Peyer's patch (tissue), 4 donors: Measurements from ENCODE around the gene GPRIN3.

ENCODE experiments used
- POLR2A ChIP-seq, 2 donors: fragments of 450-650 bp; IDR thresholded peaks; one replicate each; pipeline ENCODE4 v1.5.1; 2017; ENCODE audit warnings: antibody characterized with exemption in 2 of 2, mild to moderate bottlenecking in 2 of 2, moderate library complexity in 2 of 2
- TF ChIP-seq, protein P1 (sequence below), 6 experiments: fragments of 450-650 bp in 4 of 6; fragments of 200-600 bp in 2 of 6; sonication (generic) in 1 of 6; IDR thresholded peaks; one replicate each; pipeline ENCODE4 v1.5.1; 2017 to 2019; ENCODE audit warnings: antibody characterized with exemption in 6 of 6, mild to moderate bottlenecking in 3 of 6, moderate library complexity in 1 of 6

DNA sequence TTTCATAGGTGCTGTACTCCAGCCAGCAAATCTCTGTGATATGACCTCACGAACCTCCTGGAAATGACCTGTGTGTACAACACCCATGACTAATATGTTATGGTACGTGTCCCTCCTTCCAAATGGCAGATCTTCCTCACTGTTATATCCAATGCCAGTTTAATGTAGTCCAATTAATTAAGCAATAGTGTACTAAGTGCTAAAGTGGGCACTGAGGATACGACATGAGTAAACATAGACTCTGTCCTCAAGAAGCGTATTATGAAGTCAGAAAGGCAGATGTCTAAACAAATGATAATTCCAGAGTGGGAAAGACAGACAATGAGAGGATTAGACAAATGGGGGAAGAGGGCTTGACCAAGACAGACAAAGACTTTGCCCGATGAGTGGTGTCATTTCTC is 33.9 kb downstream of the GPRIN3 start:
- TF ChIP-seq, protein P1, sequence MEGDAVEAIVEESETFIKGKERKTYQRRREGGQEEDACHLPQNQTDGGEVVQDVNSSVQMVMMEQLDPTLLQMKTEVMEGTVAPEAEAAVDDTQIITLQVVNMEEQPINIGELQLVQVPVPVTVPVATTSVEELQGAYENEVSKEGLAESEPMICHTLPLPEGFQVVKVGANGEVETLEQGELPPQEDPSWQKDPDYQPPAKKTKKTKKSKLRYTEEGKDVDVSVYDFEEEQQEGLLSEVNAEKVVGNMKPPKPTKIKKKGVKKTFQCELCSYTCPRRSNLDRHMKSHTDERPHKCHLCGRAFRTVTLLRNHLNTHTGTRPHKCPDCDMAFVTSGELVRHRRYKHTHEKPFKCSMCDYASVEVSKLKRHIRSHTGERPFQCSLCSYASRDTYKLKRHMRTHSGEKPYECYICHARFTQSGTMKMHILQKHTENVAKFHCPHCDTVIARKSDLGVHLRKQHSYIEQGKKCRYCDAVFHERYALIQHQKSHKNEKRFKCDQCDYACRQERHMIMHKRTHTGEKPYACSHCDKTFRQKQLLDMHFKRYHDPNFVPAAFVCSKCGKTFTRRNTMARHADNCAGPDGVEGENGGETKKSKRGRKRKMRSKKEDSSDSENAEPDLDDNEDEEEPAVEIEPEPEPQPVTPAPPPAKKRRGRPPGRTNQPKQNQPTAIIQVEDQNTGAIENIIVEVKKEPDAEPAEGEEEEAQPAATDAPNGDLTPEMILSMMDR (IDR thresholded peaks at IDR 0.05): no peak
- no peak for TF ChIP-seq POLR2A (IDR thresholded peaks at IDR 0.05)
